ENCODE measurements around the gene LIG3. TPM values are rescaled to one million over a fixed set of nuclear protein-coding genes. Genes with fewer than 3 reads are reported as not detected.

The LIG3 gene
- total and polyA plus RNA-seq, 2 of the 4 experiments (the other 2 are of a cell fraction), result 36.4 to 41.9 TPM

GRCh38 chr17:34961093-34961911 is 19.0 kb upstream of the LIG3 start, which contains the start of the genes CCT6B and ZNF830:
CCT6B (minus strand) TSS chr17:34961460; CDS start chr17:34961393, 67 bp downstream.
ZNF830 (plus strand) TSS chr17:34961540; CDS start chr17:34961567, 27 bp downstream.
- BruUV-seq (replicated peaks), result no TSS peak
- dilution Hi-C loops (cut with HindIII; ENCODE audit: low sequenced_read_pairs, unreplicated experiment), result no loop called here
- intact Hi-C loops (cut with micrococcal nuclease), result loop anchor here (1.0 kb wide), 1 partner anchor 19 kb away; the partner anchor contains the start of gene LIG3
- Histone ChIP-seq H3K4me3 (ENCODE audit: insufficient read depth, low read depth, low read length) (peak within 1 kb of the TSS; percentile 72), H3K9ac (ENCODE audit: low read depth, low read length) (peak within 1 kb of the TSS; percentile 93), H4K91ac (ENCODE audit: insufficient read depth, low read depth, low read length) (peak within 1 kb of the TSS; percentile 88), H2BK120ac (ENCODE audit: low read depth, low read length) (peak within 1 kb of the TSS; percentile 53), H3K4me1 (ENCODE audit: control insufficient read depth, insufficient read depth, low read length) (peaks cover 2% of the 10 kb centered on the region; the same call in 1 of the 2 replicates), H2BK15ac (ENCODE audit: low read depth, low read length) (peak within 1 kb of the TSS; percentile 8; the same call in 1 of the 3 replicates), H3K18ac (ENCODE audit: low read depth, low read length) (peak within 1 kb of the TSS; percentile 71; the same call in 1 of the 2 replicates), H3K79me1 (ENCODE audit: low read depth in 1 of 2, low read length in 2 of 2) (peaks cover 7 to 19% of the 10 kb centered on the region in 2 experiments), H2BK20ac (ENCODE audit: low read depth, low read length) (no peak within 1 kb of the TSS), H3K23ac (ENCODE audit: low read depth, low read length) (peak within 1 kb of the TSS; percentile 98), H3K4ac (ENCODE audit: low read depth, low read length) (peak within 1 kb of the TSS; percentile 97), H2BK5ac (ENCODE audit: low read depth, low read length, poor library complexity, severe bottlenecking) (peak within 1 kb of the TSS; percentile 93), H4K5ac (ENCODE audit: low read depth, low read length) (peak within 1 kb of the TSS; percentile 94), H3K27ac (ENCODE audit: insufficient read depth, low read length) (peak within 1 kb of the TSS; percentile 93), H3K56ac (ENCODE audit: extremely low read depth, insufficient read depth, low read length) (peak within 1 kb of the TSS; percentile 88), H2AK9ac (replicated peaks; ENCODE audit: low read depth, low read length, poor library complexity) (peak within 1 kb of the TSS; percentile 97), H3K9me1 (ENCODE audit: insufficient read depth, low read length) (no peaks in the 10 kb centered on the region), H4K20me1 (ENCODE audit: insufficient read depth, low read length) (no peaks in the 10 kb centered on the region), H3K36me3 (ENCODE audit: control insufficient read depth, insufficient read depth, low read length) (peaks cover 2% of the 10 kb centered on the region; the same call in 1 of the 2 replicates), H3K9me3 (ENCODE audit: control insufficient read depth, insufficient read depth, low read length) (no peaks in the 10 kb centered on the region), H2AFZ (replicated peaks; ENCODE audit: low read length, poor library complexity) (peak within 1 kb of the TSS; percentile 99), H3K14ac (replicated peaks; ENCODE audit: low read depth, low read length) (peak within 1 kb of the TSS; percentile 98), H2AK5ac (ENCODE audit: low read depth, low read length) (peak within 1 kb of the TSS; percentile 51), H3K4me2 (ENCODE audit: low read depth, low read length) (peak within 1 kb of the TSS; percentile 100), H3K27me3 (ENCODE audit: control insufficient read depth, insufficient read depth, low read length) (no peaks in the 10 kb centered on the region), H4K8ac (ENCODE audit: low read depth in 2 of 2, low read length in 2 of 2) (peak within 1 kb of the TSS; percentile 77 to 99)
- WGBS, 2 experiments (ENCODE audit: extremely low coverage in 2 of 2, insufficient read length in 1 of 2), result 0% methylated on average over 36 of the region's 65 CpGs; no CpG with 5 or more reads in 1 of the 2 experiments
- ChIA-PET POLR2A (ENCODE audit: unreplicated experiment) (interaction anchor here (0.6 kb wide), 1 partner anchor 51 kb away, joined by 3 read pairs; no protein-coding TSS in a partner anchor), CTCF (interaction anchor here (1.0 kb wide), 1 partner anchor 23 kb away, joined by 3 read pairs; no protein-coding TSS in a partner anchor)
- DNase-seq (peak; percentile 95), ATAC-seq (ENCODE audit: low read depth) (peak; percentile 93)
- no peak for TF ChIP-seq CTCF (conservative IDR thresholded peaks at IDR 0.05; ENCODE audit: low read depth, low read length)
- TF ChIP-seq POLR2A (IDR thresholded peaks at IDR 0.05; ENCODE audit: low read depth, low read length), result peak; percentile 91
- no peak for TF ChIP-seq MAFK (IDR thresholded peaks at IDR 0.05; ENCODE audit: low read depth, low read length)
- no peak for TF ChIP-seq RAD21 (IDR thresholded peaks at IDR 0.05; ENCODE audit: low read length)
- TF ChIP-seq MXI1 (IDR thresholded peaks at IDR 0.05; ENCODE audit: borderline replicate concordance, low read depth, low read length), result no peak
- no peak for TF ChIP-seq SMC3 (IDR thresholded peaks at IDR 0.05; ENCODE audit: low read depth, low read length)
- in situ Hi-C loops (cut with MboI; ENCODE audit: low sequenced_read_pairs), result no loop called here
